NCI-H128 (cell line): ENCODE results near the gene CYFIP2.

Experiments used
- DNase-seq: peaks from one replicate; lab custom pipeline; 2025; ENCODE audit not compliant: unreplicated experiment; lab: John Stamatoyannopoulos, UW

CYFIP2 gene

GRCh38 chr5:157258450-157258849, 7.5 kb upstream of the CYFIP2 start:
- no peak for DNase-seq

- no peak for DNase-seq
Measured at GRCh38 chr5:157259699-157260098, 6.2 kb upstream of the CYFIP2 start.

GRCh38 chr5:157263496-157264090, 2.3 kb upstream of the CYFIP2 start:
- no peak for DNase-seq

- DNase-seq = no peak
Measured at GRCh38 chr5:157266286-157267007, 524 bp downstream of the CYFIP2 start.

- no peak for DNase-seq
Measured at GRCh38 chr5:157267025-157267424, 1.1 kb downstream of the CYFIP2 start.

- no peak for DNase-seq
Measured at GRCh38 chr5:157267761-157268480, 2.0 kb downstream of the CYFIP2 start.

- no peak for DNase-seq
Measured at GRCh38 chr5:157269165-157269671, 3.3 kb downstream of the CYFIP2 start.

- no peak for DNase-seq
Measured at GRCh38 chr5:157269761-157270272, 3.9 kb downstream of the CYFIP2 start.

GRCh38 chr5:157270771-157271170, 4.8 kb downstream of the CYFIP2 start:
- no peak for DNase-seq

- no peak for DNase-seq
Measured at GRCh38 chr5:157271740-157272271, 5.9 kb downstream of the CYFIP2 start.

- no peak for DNase-seq
Measured at GRCh38 chr5:157273131-157273556, 7.2 kb downstream of the CYFIP2 start.

- no peak for DNase-seq
Measured at GRCh38 chr5:157275403-157275802, 9.5 kb downstream of the CYFIP2 start.

- no peak for DNase-seq
Measured at GRCh38 chr5:157278319-157279037, 12.6 kb downstream of the CYFIP2 start.

GRCh38 chr5:157279605-157280239, 13.8 kb downstream of the CYFIP2 start:
- no peak for DNase-seq

- DNase-seq = no peak
Measured at GRCh38 chr5:157280927-157281326, 15.0 kb downstream of the CYFIP2 start.

GRCh38 chr5:157282150-157282549, 16.2 kb downstream of the CYFIP2 start:
- no peak for DNase-seq

- DNase-seq = no peak
Measured at GRCh38 chr5:157283434-157283833, 17.5 kb downstream of the CYFIP2 start.

GRCh38 chr5:157284458-157285212, 18.7 kb downstream of the CYFIP2 start:
- DNase-seq = no peak

- DNase-seq = no peak
Measured at GRCh38 chr5:157285310-157286035, 19.6 kb downstream of the CYFIP2 start.
